NCI-H1930 (cell line): ENCODE results near the gene THSD7B.

Experiments
- DNase-seq, 2 experiments: peaks; one replicate each; lab custom pipeline; 2025; lab: John Stamatoyannopoulos, UW

The THSD7B gene

GRCh38 chr2:137157851-137158250 lies 392.5 kb downstream of the THSD7B start:
- no peak for DNase-seq

GRCh38 chr2:137161250-137161649 lies 395.9 kb downstream of the THSD7B start:
- no peak for DNase-seq

- no peak for DNase-seq
Observed at GRCh38 chr2:137165968-137166367, 400.6 kb downstream of the THSD7B start.

- no peak for DNase-seq
Observed at GRCh38 chr2:137167651-137168050, 402.3 kb downstream of the THSD7B start.

- DNase-seq: no peak
Observed at GRCh38 chr2:137168552-137168951, 403.2 kb downstream of the THSD7B start.

GRCh38 chr2:137172162-137172561 lies 406.8 kb downstream of the THSD7B start:
- DNase-seq: no peak

- DNase-seq: no peak
Observed at GRCh38 chr2:137173463-137173862, 408.1 kb downstream of the THSD7B start.

- no peak for DNase-seq
Observed at GRCh38 chr2:137175246-137175645, 409.9 kb downstream of the THSD7B start.

- DNase-seq: no peak
Observed at GRCh38 chr2:137178951-137179377, 413.6 kb downstream of the THSD7B start.

- no peak for DNase-seq
Observed at GRCh38 chr2:137179542-137179941, 414.2 kb downstream of the THSD7B start.

GRCh38 chr2:137180012-137180411 lies 414.7 kb downstream of the THSD7B start:
- no peak for DNase-seq

- no peak for DNase-seq
Observed at GRCh38 chr2:137181370-137181769, 416.0 kb downstream of the THSD7B start.

GRCh38 chr2:137182071-137182470 lies 416.7 kb downstream of the THSD7B start:
- no peak for DNase-seq

GRCh38 chr2:137183206-137183898 lies 418.0 kb downstream of the THSD7B start:
- DNase-seq: no peak

- no peak for DNase-seq
Observed at GRCh38 chr2:137185378-137186078, 420.2 kb downstream of the THSD7B start.

- DNase-seq: no peak
Observed at GRCh38 chr2:137187216-137187615, 421.9 kb downstream of the THSD7B start.

GRCh38 chr2:137190411-137191195 lies 425.3 kb downstream of the THSD7B start:
- DNase-seq: no peak

- DNase-seq: no peak
Observed at GRCh38 chr2:137192366-137193310, 427.3 kb downstream of the THSD7B start.

GRCh38 chr2:137193401-137193800 lies 428.1 kb downstream of the THSD7B start:
- no peak for DNase-seq

- DNase-seq: no peak
Observed at GRCh38 chr2:137194111-137194510, 428.8 kb downstream of the THSD7B start.

GRCh38 chr2:137199751-137200150 lies 434.4 kb downstream of the THSD7B start:
- DNase-seq: no peak

GRCh38 chr2:137202318-137202717 lies 437.0 kb downstream of the THSD7B start:
- DNase-seq: no peak
